ES-I3 (cell line): ENCODE results near the gene CRACR2A.

Experiments used
- H3K36me3 ChIP-seq: 2 replicates; pipeline ENCODE4 v1.6.1; 2013; ENCODE audit warnings: mild to moderate bottlenecking, low read length, control low read depth, moderate library complexity; ENCODE audit not compliant: insufficient read depth
- H3K4me1 ChIP-seq: 2 replicates; pipeline ENCODE4 v1.6.1; 2013; ENCODE audit warnings: mild to moderate bottlenecking, control low read depth, low read length; ENCODE audit not compliant: insufficient read depth
- H3K9ac ChIP-seq: 2 replicates; pipeline ENCODE4 v1.6.1; 2013; ENCODE audit warnings: low read depth, mild to moderate bottlenecking, low read length, moderate library complexity
- H3K9me3 ChIP-seq: 2 replicates; pipeline ENCODE4 v1.6.1; 2013; ENCODE audit warnings: mild to moderate bottlenecking, low read length, moderate library complexity; ENCODE audit not compliant: control insufficient read depth, insufficient read depth

Gene CRACR2A

DNA sequence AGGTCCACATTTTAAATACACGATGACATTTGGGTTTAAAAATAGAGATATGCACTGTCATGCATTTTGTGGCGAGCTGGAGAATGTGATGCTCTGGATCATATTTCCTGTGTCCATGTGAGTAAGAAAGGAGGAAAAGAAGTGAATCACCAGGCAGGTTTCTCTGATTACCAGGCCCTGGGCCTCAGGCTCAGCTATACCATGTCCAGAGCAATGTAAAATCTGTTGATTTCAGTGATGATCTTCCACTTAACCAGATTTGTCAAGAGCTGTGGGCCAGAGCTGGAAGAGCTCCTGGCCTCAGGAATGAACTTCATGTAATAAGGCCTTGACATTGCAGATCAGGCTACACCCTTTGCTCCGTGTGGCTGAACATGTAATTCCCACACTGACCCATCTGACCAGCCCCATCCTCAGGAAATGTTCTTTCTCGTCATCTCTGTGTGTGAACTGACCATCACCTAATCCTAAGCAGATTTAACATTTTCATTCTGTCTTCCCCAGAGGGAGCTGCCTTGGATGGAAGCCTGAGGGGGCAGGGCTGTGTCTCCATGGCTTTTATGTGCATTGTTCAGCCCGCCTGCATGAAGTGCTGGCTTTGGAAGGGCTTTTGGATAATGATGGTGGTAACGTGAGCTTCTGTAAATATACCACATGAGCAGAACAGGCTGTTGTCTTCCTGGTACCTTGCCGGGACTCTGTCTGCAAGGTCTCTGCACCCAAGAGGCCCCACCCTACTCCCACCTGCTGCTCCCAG is 54.5 kb downstream of the CRACR2A start:
- Histone ChIP-seq H3K4me1 (no peaks in the 10 kb centered on the region), H3K9me3 (no peaks in the 10 kb centered on the region), H3K36me3 (no peaks in the 10 kb centered on the region), H3K9ac (no peak overlapping the region)

- H3K9me3 ChIP-seq = no peaks in the 10 kb centered on the region
- H3K9ac ChIP-seq = no peak overlapping the region
- no peaks in the 10 kb centered on the region for H3K4me1 ChIP-seq
- no peaks in the 10 kb centered on the region for H3K36me3 ChIP-seq
Measured at GRCh38 chr12:3697311-3697870, 55.5 kb downstream of the CRACR2A start.

DNA sequence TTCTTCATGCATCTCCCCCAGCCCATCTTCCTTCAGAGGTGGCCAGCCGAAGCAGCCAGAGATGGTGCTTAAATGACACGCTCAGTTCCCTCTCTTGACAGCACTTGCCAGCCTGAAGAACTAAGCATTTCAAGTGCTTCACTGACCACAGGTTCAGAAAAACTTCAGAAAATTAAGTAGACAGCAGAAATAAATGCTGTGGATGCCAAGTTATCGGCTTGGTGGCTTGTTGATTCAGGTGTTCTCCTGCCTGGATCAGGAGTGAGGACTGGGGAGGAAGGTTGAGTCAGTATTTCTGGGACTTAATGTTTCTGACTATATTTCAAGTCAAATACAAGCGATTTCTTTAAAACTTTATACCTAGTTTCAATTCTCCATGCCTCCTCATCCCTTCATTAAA is 58.2 kb downstream of the CRACR2A start:
- no peaks in the 10 kb centered on the region for H3K4me1 ChIP-seq
- no peaks in the 10 kb centered on the region for H3K36me3 ChIP-seq
- no peak overlapping the region for H3K9ac ChIP-seq
- peaks cover 4% of the 10 kb centered on the region; the same call in 1 of the 2 replicates for H3K9me3 ChIP-seq

DNA sequence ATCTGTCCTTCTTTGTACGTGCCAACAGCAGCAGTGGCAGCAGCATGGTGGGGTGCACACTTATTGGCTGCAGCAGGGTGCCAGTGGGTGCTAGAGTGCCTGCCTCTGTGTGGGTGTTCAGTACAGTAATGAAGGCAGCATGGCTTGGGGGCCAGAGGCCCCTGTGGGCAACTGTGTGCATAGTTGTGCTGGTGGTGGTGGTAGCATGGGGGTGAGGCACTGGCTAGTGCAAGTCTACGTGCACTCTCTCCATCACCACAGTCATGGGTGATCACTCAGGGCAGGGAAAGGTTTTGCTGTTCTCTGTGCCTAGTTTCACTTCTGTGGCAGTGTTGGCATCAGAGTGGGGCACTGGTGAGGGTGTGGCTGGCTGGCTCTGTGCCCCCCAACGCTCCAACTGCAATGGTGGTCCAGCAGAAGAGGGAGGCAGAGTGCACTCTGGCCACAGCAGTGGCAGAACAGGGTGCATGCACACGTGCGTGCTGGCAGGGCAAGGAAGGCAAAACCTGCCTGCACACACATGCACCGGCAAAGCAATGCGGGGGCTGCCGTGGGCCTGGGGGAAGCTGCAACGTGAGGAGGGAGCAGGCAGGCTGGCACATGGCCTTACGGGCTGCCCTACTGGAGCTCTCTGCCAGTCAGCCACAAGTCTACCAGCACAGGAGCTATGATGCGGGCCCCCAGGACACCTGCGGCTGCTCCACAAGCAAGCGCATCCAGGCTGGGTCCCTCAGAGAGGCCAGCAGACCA is 60.1 kb downstream of the CRACR2A start:
- Histone ChIP-seq H3K9ac (no peak overlapping the region), H3K9me3 (peaks cover 4% of the 10 kb centered on the region; the same call in 1 of the 2 replicates), H3K36me3 (no peaks in the 10 kb centered on the region), H3K4me1 (no peaks in the 10 kb centered on the region)

DNA sequence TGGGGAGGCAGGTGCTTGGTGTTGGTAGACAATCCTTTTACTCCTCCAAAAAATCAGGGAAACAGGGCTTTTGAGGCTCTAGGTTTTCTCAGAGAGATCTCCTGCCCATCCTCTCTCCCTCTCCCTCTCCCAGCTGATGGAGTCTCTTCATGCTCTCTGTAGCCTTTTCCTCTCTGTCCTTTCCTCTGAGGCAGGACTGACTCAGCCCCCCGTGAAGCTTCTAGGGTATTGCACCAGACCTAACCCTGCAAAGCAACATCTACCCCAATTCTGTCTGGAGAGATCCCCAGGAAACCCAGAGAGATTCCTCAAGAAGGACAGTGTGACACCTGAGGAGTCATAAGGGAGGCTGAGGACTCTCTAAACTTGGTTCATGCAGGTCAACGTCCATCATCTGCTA is 66.4 kb downstream of the CRACR2A start:
- Histone ChIP-seq H3K9ac (no peak overlapping the region), H3K9me3 (peaks cover 4% of the 10 kb centered on the region; the same call in 1 of the 2 replicates), H3K4me1 (no peaks in the 10 kb centered on the region), H3K36me3 (no peaks in the 10 kb centered on the region)

GRCh38 chr12:3685830-3686229 is 67.1 kb downstream of the CRACR2A start:
- H3K9ac ChIP-seq = no peak overlapping the region
- peaks cover under 1% of the 10 kb centered on the region; the same call in 1 of the 2 replicates for H3K9me3 ChIP-seq
- H3K4me1 ChIP-seq = no peaks in the 10 kb centered on the region
- no peaks in the 10 kb centered on the region for H3K36me3 ChIP-seq

DNA sequence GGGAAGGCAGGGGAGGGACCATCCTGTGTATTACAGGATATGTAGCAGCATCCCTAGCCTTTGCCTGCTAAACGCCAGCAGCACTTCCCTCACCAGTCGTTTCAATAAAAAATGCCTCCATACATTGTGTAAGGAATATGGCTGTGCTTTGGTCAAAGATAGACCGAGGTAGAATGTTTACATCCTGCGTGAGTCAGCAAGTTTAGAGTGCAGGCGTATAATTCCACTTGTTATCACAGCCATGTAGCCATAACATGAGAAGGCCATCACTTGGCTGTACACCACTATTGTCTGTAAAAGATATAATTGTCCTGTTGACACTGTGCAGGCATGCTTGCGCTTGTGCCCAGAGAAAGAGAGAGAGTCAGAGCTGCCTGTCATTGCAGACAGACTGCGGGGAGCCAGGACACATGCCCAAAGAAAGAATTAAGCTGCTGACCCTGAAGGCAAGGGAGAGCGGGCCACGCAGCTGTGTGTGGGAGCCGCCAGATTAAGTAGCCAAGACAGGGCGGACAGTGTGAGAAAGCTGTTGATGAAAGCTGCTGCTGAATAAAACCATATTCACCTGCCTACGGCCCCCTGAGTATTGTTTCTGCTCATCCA is 68.4 kb downstream of the CRACR2A start:
- no peaks in the 10 kb centered on the region for H3K4me1 ChIP-seq
- H3K9ac ChIP-seq = no peak overlapping the region
- H3K36me3 ChIP-seq = no peaks in the 10 kb centered on the region
- no peaks in the 10 kb centered on the region for H3K9me3 ChIP-seq

- no peak overlapping the region for H3K9ac ChIP-seq
- no peaks in the 10 kb centered on the region for H3K36me3 ChIP-seq
- no peaks in the 10 kb centered on the region for H3K4me1 ChIP-seq
- no peaks in the 10 kb centered on the region for H3K9me3 ChIP-seq
Measured at GRCh38 chr12:3683670-3684069, 69.2 kb downstream of the CRACR2A start.

GRCh38 chr12:3681595-3682061 is 71.3 kb downstream of the CRACR2A start:
- Histone ChIP-seq H3K9ac (no peak overlapping the region), H3K36me3 (no peaks in the 10 kb centered on the region), H3K4me1 (no peaks in the 10 kb centered on the region), H3K9me3 (no peaks in the 10 kb centered on the region)

- Histone ChIP-seq H3K9ac (no peak overlapping the region), H3K36me3 (no peaks in the 10 kb centered on the region), H3K4me1 (no peaks in the 10 kb centered on the region), H3K9me3 (no peaks in the 10 kb centered on the region)
Measured at GRCh38 chr12:3680919-3681594, 71.9 kb downstream of the CRACR2A start.

DNA sequence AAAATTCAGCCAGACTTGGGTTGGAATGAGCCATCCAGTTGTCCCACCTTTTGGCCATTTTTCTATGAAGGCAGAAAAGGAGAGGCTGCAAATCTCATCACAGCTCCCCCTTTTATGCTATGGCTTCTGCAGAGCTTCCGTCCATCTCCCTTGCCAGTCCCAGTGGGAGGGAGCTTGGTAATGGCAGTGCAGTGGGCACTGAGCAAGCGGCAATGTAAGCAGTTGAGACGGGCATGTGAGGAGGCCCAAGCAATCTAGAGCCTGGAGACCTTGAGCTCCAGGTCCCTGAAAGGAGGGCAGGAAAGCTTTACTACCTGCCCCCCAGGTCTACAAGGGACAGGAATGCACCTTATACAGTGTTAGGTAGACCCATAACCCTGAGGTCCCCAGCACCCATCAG is 73.1 kb downstream of the CRACR2A start:
- H3K9ac ChIP-seq = no peak overlapping the region
- H3K4me1 ChIP-seq = no peaks in the 10 kb centered on the region
- no peaks in the 10 kb centered on the region for H3K36me3 ChIP-seq
- H3K9me3 ChIP-seq = no peaks in the 10 kb centered on the region

DNA sequence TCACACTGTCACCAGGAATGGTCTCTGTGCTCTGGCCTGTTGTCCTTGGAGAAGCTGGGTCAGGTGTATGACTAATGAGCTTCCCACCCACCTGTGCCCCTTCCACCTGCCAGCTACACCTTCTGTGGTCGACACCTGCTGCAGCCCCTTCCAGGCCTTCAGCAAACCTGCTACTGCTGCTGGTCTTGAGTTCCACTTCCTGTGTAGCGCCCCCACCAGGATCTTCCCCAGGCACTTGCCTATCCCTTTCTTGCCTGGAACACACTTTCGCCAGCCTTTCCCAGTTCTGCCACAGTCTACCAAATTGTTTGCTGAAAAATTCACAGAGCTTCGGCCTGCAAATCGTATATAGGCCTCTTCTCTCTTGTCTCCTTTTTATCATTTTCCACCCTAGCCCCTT is 75.3 kb downstream of the CRACR2A start:
- Histone ChIP-seq H3K4me1 (no peaks in the 10 kb centered on the region), H3K9ac (no peak overlapping the region), H3K36me3 (no peaks in the 10 kb centered on the region), H3K9me3 (no peaks in the 10 kb centered on the region)

DNA sequence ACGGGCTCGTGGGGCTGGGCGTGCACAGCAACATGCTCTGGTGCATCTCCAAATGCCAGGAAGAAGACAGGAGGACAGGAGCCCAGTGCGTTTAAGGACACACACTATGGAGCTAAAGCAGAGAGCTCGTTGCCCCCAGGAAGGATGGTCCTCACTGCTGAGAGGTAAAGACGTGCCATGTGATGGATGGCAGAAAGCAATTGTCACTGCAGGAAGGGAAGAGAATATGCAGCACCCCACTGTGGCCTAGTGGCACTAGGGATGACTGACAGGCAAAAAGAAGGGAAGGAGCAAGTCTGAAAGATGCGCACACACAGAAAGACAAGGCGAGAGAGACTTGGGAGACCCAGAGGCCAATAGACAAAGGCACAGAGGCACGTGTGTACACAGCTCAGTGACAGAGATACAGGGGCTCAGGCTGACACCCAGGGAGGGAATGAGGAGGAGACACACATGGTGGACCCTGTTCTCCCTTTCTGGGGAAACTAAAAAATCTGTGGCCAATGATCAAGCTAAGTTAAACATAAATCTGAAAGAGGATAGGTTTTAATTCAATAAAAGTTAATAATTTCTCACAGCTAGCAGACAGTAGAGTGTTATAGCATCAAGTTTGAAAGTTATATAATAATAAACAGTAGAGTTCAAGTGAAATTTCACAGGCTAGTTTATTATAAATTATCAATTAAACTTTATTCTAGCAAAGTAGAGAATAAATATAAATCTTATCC is 78.8 kb downstream of the CRACR2A start:
- H3K4me1 ChIP-seq = no peaks in the 10 kb centered on the region
- H3K36me3 ChIP-seq = no peaks in the 10 kb centered on the region
- H3K9me3 ChIP-seq = no peaks in the 10 kb centered on the region
- H3K9ac ChIP-seq = no peak overlapping the region
